Keratinocyte (primary cell): Measurements from ENCODE around the gene VAV2. TPM values are rescaled to one million over a fixed set of nuclear protein-coding genes. Genes with fewer than 3 reads are reported as not detected.

Source experiments
- DNase-seq: peaks from one replicate; pipeline ENCODE4 v3.0.0-alpha.2; 2011; ENCODE audit warnings: low read depth, missing footprints, low spot score
- FAIRE-seq: peaks from 2 replicates; lab custom pipeline; 2011; peaks lifted over from hg19 to GRCh38; lab: Jason Lieb, UNC
- H2AFZ ChIP-seq: 2 replicates; pipeline ENCODE4 v1.6.0; 2012; ENCODE audit warnings: low read length, control low read depth, inconsistent platforms; ENCODE audit not compliant: control insufficient read depth
- H3K27ac ChIP-seq: 2 replicates; pipeline ENCODE4 v1.5.1; 2011; ENCODE audit warnings: low read length; ENCODE audit not compliant: control insufficient read depth, insufficient read depth
- H3K27me3 ChIP-seq: 3 replicates; pipeline ENCODE4 v1.6.0; 2011; ENCODE audit warnings: low read length; ENCODE audit not compliant: control insufficient read depth, insufficient read depth; ENCODE audit errors: extremely low read depth
- H3K36me3 ChIP-seq, 2 experiments: 2 replicates in 1 of 2; 3 replicates in 1 of 2; pipeline ENCODE4 v1.5.1; 2011; ENCODE audit warnings: low read length in 2 of 2, mild to moderate bottlenecking in 1 of 2; ENCODE audit not compliant: control insufficient read depth in 2 of 2, insufficient read depth in 2 of 2; ENCODE audit errors: extremely low read depth in 1 of 2
- H3K4me1 ChIP-seq: 3 replicates; pipeline ENCODE4 v1.5.1; 2011; ENCODE audit warnings: low read length; ENCODE audit not compliant: control insufficient read depth, insufficient read depth; ENCODE audit errors: extremely low read depth
- H3K4me2 ChIP-seq: 3 replicates; pipeline ENCODE4 v1.6.0; 2011; ENCODE audit warnings: low read depth, low read length; ENCODE audit not compliant: control insufficient read depth, insufficient read depth; ENCODE audit errors: extremely low read depth
- H3K4me3 ChIP-seq, 3 experiments: fragments of 200-600 bp in 1 of 3; sonication (generic) in 1 of 3; 2 replicates in 2 of 3; 3 replicates in 1 of 3; pipeline ENCODE4 v1.5.1; 2011 to 2016; ENCODE audit warnings: low read length in 3 of 3, mild to moderate bottlenecking in 3 of 3, control low read depth in 2 of 3, inconsistent platforms in 1 of 3, low read depth in 1 of 3, mixed read lengths in 1 of 3, mixed run types in 1 of 3, moderate library complexity in 1 of 3; ENCODE audit not compliant: control insufficient read depth in 2 of 3, insufficient read depth in 2 of 3; ENCODE audit errors: extremely low read depth in 1 of 3
- H3K79me2 ChIP-seq: 2 replicates; pipeline ENCODE4 v1.6.0; 2012; ENCODE audit warnings: low read length; ENCODE audit not compliant: control insufficient read depth, insufficient read depth
- H3K9ac ChIP-seq: 3 replicates; pipeline ENCODE4 v1.6.0; 2011; ENCODE audit warnings: low read length; ENCODE audit not compliant: control insufficient read depth, insufficient read depth; ENCODE audit errors: extremely low read depth
- H3K9me1 ChIP-seq: 3 replicates; pipeline ENCODE4 v1.6.0; 2011; ENCODE audit warnings: low read length; ENCODE audit not compliant: control insufficient read depth, insufficient read depth; ENCODE audit errors: extremely low read depth
- H3K9me3 ChIP-seq: 2 replicates; pipeline ENCODE4 v1.5.1; 2012; ENCODE audit warnings: low read depth, low read length; ENCODE audit not compliant: control insufficient read depth
- H4K20me1 ChIP-seq: 3 replicates; pipeline ENCODE4 v1.6.0; 2011; ENCODE audit warnings: low read length; ENCODE audit not compliant: control insufficient read depth, insufficient read depth; ENCODE audit errors: extremely low read depth
- CTCF ChIP-seq, 3 experiments: IDR thresholded peaks in 1 of 3; conservative IDR thresholded peaks in 1 of 3; optimal IDR thresholded peaks in 1 of 3; 2 replicates in 2 of 3; 3 replicates in 1 of 3; pipeline versions ENCODE3 to v1.5.1; 2011; ENCODE audit warnings: low read length in 3 of 3, mild to moderate bottlenecking in 3 of 3, moderate library complexity in 2 of 3, control low read depth in 1 of 3, inconsistent platforms in 1 of 3; ENCODE audit not compliant: insufficient read depth in 2 of 3; ENCODE audit errors: extremely low read depth in 1 of 3
- EZH2 ChIP-seq: IDR thresholded peaks from one replicate; pipeline ENCODE4 v1.6.1; 2012; ENCODE audit warnings: inconsistent platforms, mild to moderate bottlenecking, low read length, moderate library complexity
- dilution Hi-C: fragments of 300-500 bp; cut with MboI; formaldehyde crosslinking; loops from one replicate; pipeline ENCODE4 v1.7.0; 2020; ENCODE audit warnings: low sequenced_read_pairs; ENCODE audit not compliant: extremely low pct_ligation_motif_present
- polyA plus RNA-seq, 5 experiments: library from polyadenylated mRNA; depleted of rRNA in 3 of 5; stranded (reverse) in 3 of 5; stranded (forward) in 1 of 5; unstranded in 1 of 5; fragments of >200 nt; gene quantifications; 1 replicate in 1 of 5; 2 replicates in 3 of 5; 3 replicates in 1 of 5; pipeline versions ENCODE4 v1.2.1 to v1.2.3, GENCODE V29; 2011 to 2012; ENCODE audit warnings: missing spikeins in 2 of 5, low read depth in 1 of 5, low replicate concordance in 1 of 5

VAV2 gene
- polyA plus RNA-seq, 1 donor (not counting 4 experiments of a cell fraction or from before 2014, with no cell fraction given), result 16.4 TPM

- H3K4me1 ChIP-seq, result peaks cover 57% of the 10 kb centered on the region
- peaks cover 6% of the 10 kb centered on the region for H3K9me1 ChIP-seq
- H3K4me2 ChIP-seq, result peak overlapping the region; percentile 72
- H4K20me1 ChIP-seq, result no peaks in the 10 kb centered on the region
- FAIRE-seq (peak; percentile 46), DNase-seq (no peak)
- peak overlapping the region; percentile 86 for H3K9ac ChIP-seq
- H3K79me2 ChIP-seq, result peaks cover 77% of the 10 kb centered on the region
- peaks cover 0 to 2% of the 10 kb centered on the region in 2 experiments for H3K36me3 ChIP-seq
- dilution Hi-C loops, result no loop called here
- peak overlapping the region; percentile 98 for H3K27ac ChIP-seq
- no peak for TF ChIP-seq CTCF (optimal IDR thresholded peaks at IDR 0.05 in 1 of 3, IDR thresholded peaks at IDR 0.05 in 1 of 3, conservative IDR thresholded peaks at IDR 0.05 in 1 of 3; ENCODE audit: extremely low read depth in 1 of 3, insufficient read depth in 2 of 3, low read length in 3 of 3)
- TF ChIP-seq EZH2, result no peak
- H3K9me3 ChIP-seq, result no peaks in the 10 kb centered on the region
- H3K4me3 ChIP-seq, result peak overlapping the region in 1 of 3 experiments; percentile 48
- H2AFZ ChIP-seq, result no peak overlapping the region
- no peaks in the 10 kb centered on the region for H3K27me3 ChIP-seq
Measured at GRCh38 chr9:133873461-133873891, 118.6 kb downstream of the VAV2 start.

- Histone ChIP-seq H3K9me3 (no peaks in the 10 kb centered on the region), H3K27me3 (no peaks in the 10 kb centered on the region), H3K4me2 (peak overlapping the region; percentile 72), H3K27ac (peak overlapping the region; percentile 98), H4K20me1 (no peaks in the 10 kb centered on the region), H3K79me2 (peaks cover 77% of the 10 kb centered on the region), H3K4me3 (no peak overlapping the region), H3K4me1 (peaks cover 57% of the 10 kb centered on the region), H3K9me1 (peaks cover 6% of the 10 kb centered on the region), H3K9ac (peak overlapping the region; percentile 86), H2AFZ (no peak overlapping the region), H3K36me3 (peaks cover 0 to 4% of the 10 kb centered on the region in 2 experiments)
- FAIRE-seq (peak; percentile 5), DNase-seq (no peak)
- TF ChIP-seq CTCF (optimal IDR thresholded peaks at IDR 0.05 in 1 of 3, IDR thresholded peaks at IDR 0.05 in 1 of 3, conservative IDR thresholded peaks at IDR 0.05 in 1 of 3; ENCODE audit: extremely low read depth in 1 of 3, insufficient read depth in 2 of 3, low read length in 3 of 3) (no peak), EZH2 (no peak)
- dilution Hi-C loops, result no loop called here
Measured at GRCh38 chr9:133873009-133873408, 119.1 kb downstream of the VAV2 start.
